HG02588 (cell line): Measurements from ENCODE around the gene GIMD1.
"Not testable (repeated sequence)": the region's sequence is repeated elsewhere in the genome, so short reads cannot be mapped to it uniquely, and the experiment has no call there.

Source experiments
- ATAC-seq: cut with Tn5 transposase; IDR thresholded peaks from one replicate; pipeline ENCODE4 v1.9.1; 2021; ENCODE audit warnings: mild to moderate bottlenecking, moderate library complexity; ENCODE audit not compliant: unreplicated experiment

GIMD1 gene

GRCh38 chr4:106353786-106354185 is 14.8 kb downstream of the GIMD1 start:
- no peak for ATAC-seq

GRCh38 chr4:106351016-106351415 is 17.6 kb downstream of the GIMD1 start:
- ATAC-seq: no peak

- ATAC-seq: no peak
These were observed 21.4 kb downstream of the GIMD1 start for GRCh38 chr4:106347167-106347566.

GRCh38 chr4:106344647-106344970 is 24.0 kb downstream of the GIMD1 start:
- no peak for ATAC-seq

GRCh38 chr4:106343865-106344646 is 24.5 kb downstream of the GIMD1 start:
- ATAC-seq: no peak

GRCh38 chr4:106340774-106341173 is 27.8 kb downstream of the GIMD1 start:
- ATAC-seq: no peak

- no peak for ATAC-seq
These were observed 29.1 kb downstream of the GIMD1 start for GRCh38 chr4:106339431-106339830.

- ATAC-seq: no peak
These were observed 29.9 kb downstream of the GIMD1 start for GRCh38 chr4:106338671-106339070.

- no peak for ATAC-seq
These were observed 30.7 kb downstream of the GIMD1 start for GRCh38 chr4:106337916-106338315.

- no peak for ATAC-seq
These were observed 32.0 kb downstream of the GIMD1 start for GRCh38 chr4:106336618-106337017.

GRCh38 chr4:106334741-106335470 is 33.7 kb downstream of the GIMD1 start:
- ATAC-seq: no peak

- ATAC-seq: no peak
These were observed 35.4 kb downstream of the GIMD1 start for GRCh38 chr4:106333186-106333585.

GRCh38 chr4:106329041-106329618 is 39.4 kb downstream of the GIMD1 start:
- ATAC-seq: peak; percentile 89

GRCh38 chr4:106325800-106326199 is 42.8 kb downstream of the GIMD1 start:
- ATAC-seq: no peak

GRCh38 chr4:106323119-106323518 is 45.5 kb downstream of the GIMD1 start:
- ATAC-seq: no peak

GRCh38 chr4:106321814-106322213 is 46.8 kb downstream of the GIMD1 start:
- ATAC-seq: not testable (repeated sequence)

GRCh38 chr4:106321168-106321567 is 47.4 kb downstream of the GIMD1 start:
- not testable (repeated sequence) for ATAC-seq

- ATAC-seq: no peak
These were observed 48.3 kb downstream of the GIMD1 start for GRCh38 chr4:106320235-106320634.

- no peak for ATAC-seq
These were observed 50.1 kb downstream of the GIMD1 start for GRCh38 chr4:106318511-106318910.

- no peak for ATAC-seq
These were observed 50.8 kb downstream of the GIMD1 start for GRCh38 chr4:106317815-106318214.

GRCh38 chr4:106316773-106317409 is 51.7 kb downstream of the GIMD1 start:
- ATAC-seq: no peak
